HG03196 (cell line): ENCODE measurements around the gene TAF4.
"Not testable (repeated sequence)": the region's sequence is repeated elsewhere in the genome, so short reads cannot be mapped to it uniquely, and the experiment has no call there.

Source experiments
- ATAC-seq: cut with Tn5 transposase; IDR thresholded peaks from one replicate; pipeline ENCODE4 v1.9.1; 2021; ENCODE audit not compliant: unreplicated experiment

Gene TAF4

GRCh38 chr20:62065674-62066338 lies at the start of gene TAF4:
TSS of gene TAF4 (minus strand) at chr20:62065881. CDS start at chr20:62065810, 71 bp downstream.
- ATAC-seq: peak; percentile 66

- ATAC-seq: no peak
Observed at GRCh38 chr20:62114894-62115293, 49.2 kb upstream of the TAF4 start.

GRCh38 chr20:62112368-62112767 lies 46.7 kb upstream of the TAF4 start:
- no peak for ATAC-seq

- no peak for ATAC-seq
Observed at GRCh38 chr20:62111148-62111547, 45.5 kb upstream of the TAF4 start.

- ATAC-seq: no peak
Observed at GRCh38 chr20:62105592-62105991, 39.9 kb upstream of the TAF4 start.

- no peak for ATAC-seq
Observed at GRCh38 chr20:62104791-62105345, 39.2 kb upstream of the TAF4 start.

- ATAC-seq: no peak
Observed at GRCh38 chr20:62104234-62104789, 38.6 kb upstream of the TAF4 start.

- no peak for ATAC-seq
Observed at GRCh38 chr20:62103508-62104233, 38.0 kb upstream of the TAF4 start.

- no peak for ATAC-seq
Observed at GRCh38 chr20:62101078-62101477, 35.4 kb upstream of the TAF4 start.

GRCh38 chr20:62097881-62098407 lies 32.3 kb upstream of the TAF4 start:
- no peak for ATAC-seq

- ATAC-seq: no peak
Observed at GRCh38 chr20:62096421-62097380, 31.0 kb upstream of the TAF4 start.

GRCh38 chr20:62089393-62089792 lies 23.7 kb upstream of the TAF4 start:
- no peak for ATAC-seq

GRCh38 chr20:62088258-62089127 lies 22.8 kb upstream of the TAF4 start:
- ATAC-seq: no peak

- no peak for ATAC-seq
Observed at GRCh38 chr20:62087632-62088031, 22.0 kb upstream of the TAF4 start.

GRCh38 chr20:62087227-62087626 lies 21.5 kb upstream of the TAF4 start:
- ATAC-seq: no peak

GRCh38 chr20:62085206-62085605 lies 19.5 kb upstream of the TAF4 start:
- ATAC-seq: no peak

GRCh38 chr20:62084224-62084623 lies 18.5 kb upstream of the TAF4 start:
- not testable (repeated sequence) for ATAC-seq

GRCh38 chr20:62083312-62083711 lies 17.6 kb upstream of the TAF4 start:
- ATAC-seq: no peak

GRCh38 chr20:62080249-62080990 lies 14.7 kb upstream of the TAF4 start:
- no peak for ATAC-seq
